ENCODE data around the gene SIGLEC8. TPM values are rescaled to one million over a fixed set of nuclear protein-coding genes. Genes with fewer than 3 reads are reported as not detected.

SIGLEC8 gene
- total RNA-seq, 2 donors from 2014 or later: not detected

DNA sequence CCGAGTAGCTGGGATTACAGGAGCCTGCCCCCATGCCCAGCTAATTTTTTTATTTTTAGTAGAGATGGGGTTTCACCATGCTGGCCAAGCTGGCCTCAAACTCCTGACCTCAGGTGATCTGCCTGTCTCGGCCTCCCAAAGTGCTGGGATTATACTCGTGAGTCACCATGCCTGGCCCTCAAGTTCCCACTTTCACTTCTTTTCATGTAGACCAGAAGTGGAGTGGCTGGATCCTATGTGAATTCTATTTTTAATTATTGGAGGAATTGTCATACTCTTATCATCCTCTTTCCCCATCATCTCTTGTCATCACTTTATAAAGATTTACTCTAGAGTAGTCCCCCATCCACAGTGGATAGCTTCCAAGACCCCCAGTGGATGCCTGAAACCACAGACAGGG, 28.0 kb downstream of the SIGLEC8 start:
- H3K4me3 ChIP-seq (ENCODE audit: low read length): no peak overlapping the region
- H3K9ac ChIP-seq (ENCODE audit: extremely low read depth, low read length, poor library complexity, severe bottlenecking): no peak overlapping the region
- Mint-ChIP-seq H3K36me3 (ENCODE audit: low read depth) (no peaks in the 10 kb centered on the region), H3K27me3 (ENCODE audit: insufficient read depth) (peaks cover 36% of the 10 kb centered on the region), H3K4me1 (no peaks in the 10 kb centered on the region), H3K4me3 (no peak overlapping the region), H3K9me3 (no peaks in the 10 kb centered on the region), H3K27ac (no peak overlapping the region)
- H3K36me3 ChIP-seq (ENCODE audit: control insufficient read depth, insufficient read depth, low read length): no peaks in the 10 kb centered on the region
- TF ChIP-seq CTCF (conservative IDR thresholded peaks at IDR 0.05): no peak
- no peak overlapping the region for H3K27ac ChIP-seq (ENCODE audit: low read depth, low read length)
- H3K4me1 ChIP-seq (ENCODE audit: control insufficient read depth, insufficient read depth, low read length): no peaks in the 10 kb centered on the region
- 72 to 90% methylated on average over 3 of the region's 3 CpGs for WGBS, 2 experiments (ENCODE audit: insufficient coverage in 1 of 2, insufficient read length in 1 of 2)
- H3K27me3 ChIP-seq (ENCODE audit: control insufficient read depth, insufficient read depth, low read length, poor library complexity, severe bottlenecking): no peaks in the 10 kb centered on the region
- DNase-seq: no peak
- H3K9me3 ChIP-seq (ENCODE audit: control insufficient read depth, low read length): no peaks in the 10 kb centered on the region

DNA sequence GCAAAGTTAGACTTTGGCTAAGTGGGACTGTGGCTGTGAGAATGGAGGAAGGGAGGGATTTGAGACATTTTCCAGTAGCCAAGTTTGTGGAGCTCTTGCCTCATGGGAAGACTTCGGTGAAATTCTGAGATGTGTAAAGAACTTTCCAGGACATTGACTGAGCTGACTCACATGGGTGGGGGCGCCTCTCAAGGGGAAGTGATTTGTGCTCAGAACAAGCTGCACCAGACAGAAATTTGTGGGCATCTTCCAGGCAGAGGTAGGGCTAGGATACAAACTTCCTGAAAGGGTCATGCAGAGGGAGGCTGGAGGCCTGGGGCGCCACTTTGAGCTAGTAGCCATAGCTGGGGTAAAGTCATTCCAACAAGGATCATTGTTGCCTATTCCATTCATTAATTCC, 31.1 kb downstream of the SIGLEC8 start:
- Mint-ChIP-seq H3K4me1 (no peaks in the 10 kb centered on the region), H3K27me3 (ENCODE audit: insufficient read depth) (peaks cover 39% of the 10 kb centered on the region), H3K4me3 (no peak overlapping the region), H3K9me3 (no peaks in the 10 kb centered on the region), H3K36me3 (ENCODE audit: low read depth) (no peaks in the 10 kb centered on the region), H3K27ac (no peak overlapping the region)
- H3K4me3 ChIP-seq (ENCODE audit: low read length): no peak overlapping the region
- no peak for TF ChIP-seq CTCF (conservative IDR thresholded peaks at IDR 0.05)
- no peak overlapping the region for H3K27ac ChIP-seq (ENCODE audit: low read depth, low read length)
- H3K36me3 ChIP-seq (ENCODE audit: control insufficient read depth, insufficient read depth, low read length): no peaks in the 10 kb centered on the region
- no peaks in the 10 kb centered on the region for H3K9me3 ChIP-seq (ENCODE audit: control insufficient read depth, low read length)
- H3K27me3 ChIP-seq (ENCODE audit: control insufficient read depth, insufficient read depth, low read length, poor library complexity, severe bottlenecking): no peaks in the 10 kb centered on the region
- no peaks in the 10 kb centered on the region for H3K4me1 ChIP-seq (ENCODE audit: control insufficient read depth, insufficient read depth, low read length)
- DNase-seq: no peak
- H3K9ac ChIP-seq (ENCODE audit: extremely low read depth, low read length, poor library complexity, severe bottlenecking): no peak overlapping the region
- WGBS, 2 experiments (ENCODE audit: insufficient coverage in 1 of 2, insufficient read length in 1 of 2): 80 to 87% methylated on average over 3 of the region's 3 CpGs

GRCh38 chr19:51422053-51422448, 36.2 kb downstream of the SIGLEC8 start:
- Mint-ChIP-seq H3K4me3 (no peak overlapping the region), H3K9me3 (no peaks in the 10 kb centered on the region), H3K27ac (no peak overlapping the region), H3K27me3 (ENCODE audit: insufficient read depth) (peaks cover 42% of the 10 kb centered on the region), H3K36me3 (ENCODE audit: low read depth) (no peaks in the 10 kb centered on the region), H3K4me1 (no peaks in the 10 kb centered on the region)
- Histone ChIP-seq H3K4me1 (ENCODE audit: control insufficient read depth, insufficient read depth, low read length) (no peaks in the 10 kb centered on the region), H3K27ac (ENCODE audit: low read depth, low read length) (no peak overlapping the region), H3K36me3 (ENCODE audit: control insufficient read depth, insufficient read depth, low read length) (no peaks in the 10 kb centered on the region), H3K9ac (ENCODE audit: extremely low read depth, low read length, poor library complexity, severe bottlenecking) (no peak overlapping the region), H3K4me3 (ENCODE audit: low read length) (no peak overlapping the region), H3K9me3 (ENCODE audit: control insufficient read depth, low read length) (no peaks in the 10 kb centered on the region), H3K27me3 (ENCODE audit: control insufficient read depth, insufficient read depth, low read length, poor library complexity, severe bottlenecking) (peaks cover 8% of the 10 kb centered on the region)
- peak; percentile 99 for DNase-seq
- WGBS, 2 experiments (ENCODE audit: insufficient coverage in 1 of 2, insufficient read length in 1 of 2): 8 to 10% methylated on average over 7 to 19 of the region's 19 CpGs
- TF ChIP-seq CTCF (conservative IDR thresholded peaks at IDR 0.05): peak; percentile 99

All from endodermal cell (in vitro differentiated cells).